Measurements from ENCODE around the gene ANKRD24. TPM values are rescaled to one million over a fixed set of nuclear protein-coding genes. Genes with fewer than 3 reads are reported as not detected.

ANKRD24 gene
- total and polyA plus RNA-seq, 2 of the 13 experiments (the other 11 are each of a cell fraction or from before 2014, with no cell fraction given), result 0.13 to 0.24 TPM

- TF ChIP-seq SOX13 (IDR thresholded peaks at IDR 0.05), result no peak
- TF ChIP-seq SOX13 (CRISPR knock-in tag; conservative IDR thresholded peaks at IDR 0.05 in 1 of 2, IDR thresholded peaks at IDR 0.05 in 1 of 2), result peak in 1 of 2 experiments; percentile 60; a peak in 2 of 4 replicates
- TF ChIP-seq RFXAP (CRISPR knock-in tag; IDR thresholded peaks at IDR 0.05; ENCODE audit: borderline replicate concordance), result no peak
- no peak for TF ChIP-seq ZFX (CRISPR knock-in tag; IDR thresholded peaks at IDR 0.05; ENCODE audit: low read depth)
- TF ChIP-seq ZNF609 (CRISPR knock-in tag; IDR thresholded peaks at IDR 0.05; ENCODE audit: borderline replicate concordance), result no peak
- TF ChIP-seq ZNF501 (CRISPR knock-in tag; IDR thresholded peaks at IDR 0.05), result no peak
- no peak for TF ChIP-seq RNF2 (conservative IDR thresholded peaks at IDR 0.05; ENCODE audit: low read depth)
- TF ChIP-seq MED1 (CRISPR knock-in tag; IDR thresholded peaks at IDR 0.05), result peak; percentile 44
- TF ChIP-seq ZNF7 (CRISPR knock-in tag; IDR thresholded peaks at IDR 0.05), result no peak
- TF ChIP-seq EP300 (IDR thresholded peaks at IDR 0.05; ENCODE audit: low read depth in 2 of 2, low read length in 2 of 2), result peak in 1 of 2 experiments; percentile 43; a peak in 1 of 4 replicates
- TF ChIP-seq EP300 (CRISPR knock-in tag; IDR thresholded peaks at IDR 0.05; ENCODE audit: borderline replicate concordance), result no peak
- TF ChIP-seq TEAD3 (CRISPR knock-in tag; optimal IDR thresholded peaks at IDR 0.05; ENCODE audit: borderline replicate concordance), result peak; percentile 12
- TF ChIP-seq FOXJ3 (CRISPR knock-in tag; IDR thresholded peaks at IDR 0.05; ENCODE audit: borderline replicate concordance), result peak; percentile 31; the same call in 1 of the 2 replicates
- TF ChIP-seq ZNF367 (CRISPR knock-in tag; IDR thresholded peaks at IDR 0.05; ENCODE audit: borderline replicate concordance), result no peak
- no peak for TF ChIP-seq SPEN (CRISPR knock-in tag; IDR thresholded peaks at IDR 0.05; ENCODE audit: low read depth)
- TF ChIP-seq YEATS2 (CRISPR knock-in tag; IDR thresholded peaks at IDR 0.05; ENCODE audit: borderline replicate concordance), result no peak
- TF ChIP-seq KMT2B (CRISPR knock-in tag; IDR thresholded peaks at IDR 0.05), result no peak
- TF ChIP-seq PATZ1 (CRISPR knock-in tag; IDR thresholded peaks at IDR 0.05), result peak; percentile 27; the same call in 1 of the 2 replicates
- no peak for TF ChIP-seq MBD4 (IDR thresholded peaks at IDR 0.05; ENCODE audit: borderline replicate concordance, low read length)
- no peak for TF ChIP-seq NFKBIZ (CRISPR knock-in tag; IDR thresholded peaks at IDR 0.05)
- TF ChIP-seq ZXDC (CRISPR knock-in tag; IDR thresholded peaks at IDR 0.05), result no peak
These were observed 32.8 kb upstream of the ANKRD24 start (continued) for GRCh38 chr19:4149518-4150288.
